Pancreas (tissue), 10 donors: ENCODE results near the gene RAB9A. TPM values are rescaled to one million over a fixed set of nuclear protein-coding genes. Genes with fewer than 3 reads are reported as not detected.
A peak's percentile ranks its signal among the peaks of the same experiment; 100 is the strongest.

ENCODE experiments used
- ATAC-seq, 4 donors: fragments of 200-7000 bp; cut with Tn5 transposase; one replicate each; pipeline versions ENCODE4 v1.8.0 to v1.9.1; 2020; ENCODE audit warnings: mild to moderate bottlenecking in 4 of 4, moderate library complexity in 4 of 4
- DNase-seq, 6 donors: peaks; one replicate each; pipeline ENCODE4 v3.0.0-alpha.2; 2020
- FAIRE-seq: peaks from 2 replicates; lab custom pipeline; 2012; peaks lifted over from hg19 to GRCh38; lab: Jason Lieb, UNC
- H3K27ac ChIP-seq, 4 donors: fragments of 200-600 bp; sonication (generic); 1 replicate in 3 of 4; 2 replicates in 1 of 4; pipeline versions ENCODE4 v1.5.0 to v1.8.0; 2020
- H3K27me3 ChIP-seq, 4 donors: fragments of 200-600 bp; one replicate each; pipeline ENCODE4 v1.8.0; 2021
- H3K36me3 ChIP-seq, 3 donors: fragments of 200-600 bp; sonication (generic) in 1 of 3; one replicate each; pipeline versions ENCODE4 v1.5.0 to v1.8.0; 2020 to 2021
- H3K4me1 ChIP-seq, 3 donors: fragments of 200-600 bp; one replicate each; pipeline ENCODE4 v1.8.0; 2021
- H3K4me3 ChIP-seq, 4 donors: fragments of 200-600 bp; sonication (generic) in 2 of 4; one replicate each; pipeline versions ENCODE4 v1.5.0 to v1.8.0; 2020 to 2021
- H3K9me3 ChIP-seq, 4 donors: fragments of 200-600 bp; one replicate each; pipeline ENCODE4 v1.8.0; 2021
- WGBS, 2 donors: extraction: QIAGEN DNeasy Blood & Tissue Kit; methylation state at CpG; one replicate each; pipeline ENCODE4 v1.1.7; 2013; 5-methylcytosine and 5-hydroxymethylcytosine counted together
- intact Hi-C, 3 donors: fragments of 100-400 bp; cut with DNase I; formaldehyde crosslinking; loops; one replicate each; pipeline versions ENCODE4 v1.11.1 to v1.14.2; 2022
- polyA plus RNA-seq, 2 donors: library from polyadenylated mRNA; stranded (reverse); fragments of 200-250 nt; gene quantifications; one replicate each; pipeline ENCODE4 v1.2.3, GENCODE V29; 2013
- total RNA-seq, 6 donors: library from RNA; stranded (reverse); fragmentation: NEBNext Ultra II Directional in 4 of 6; extraction: Animal tissue kit (Norgen Biotek cat#: 25700) in 4 of 6; gene quantifications; one replicate each; pipeline versions ENCODE4 v1.2.1 to v1.2.4, GENCODE V29; 2021 to 2023
- TF ChIP-seq, protein P1 (sequence below), 4 donors: fragments of 200-600 bp; sonication (generic) in 3 of 4; IDR thresholded peaks; one replicate each; pipeline versions ENCODE4 v1.5.0 to v1.8.0; 2021; ENCODE audit warnings: antibody characterized with exemption in 4 of 4
- donor health status: healthy with polysubstance abuse.
- donor health status: DM: no; HTN: no; CAD: no; lungs with moderate emphysema.
- donor health status: DM: no; HTN: no; CAD: no.
- donor health status: control.
- donor health status: control.
- donor health status: Bipolar disorder and iron deficiency.
- donor health status: DM: yes; HTN: yes; CAD: no.
- donor health status: DM: no; HTN: no; CAD: no.
- donor health status: DM: no; HTN: no; CAD: no.
- donor health status: DM: yes; HTN: yes; CAD: no.

RAB9A gene
- total and polyA plus RNA-seq, 8 donors: 8.7 to 22.0 (median 16.5) TPM

DNA sequence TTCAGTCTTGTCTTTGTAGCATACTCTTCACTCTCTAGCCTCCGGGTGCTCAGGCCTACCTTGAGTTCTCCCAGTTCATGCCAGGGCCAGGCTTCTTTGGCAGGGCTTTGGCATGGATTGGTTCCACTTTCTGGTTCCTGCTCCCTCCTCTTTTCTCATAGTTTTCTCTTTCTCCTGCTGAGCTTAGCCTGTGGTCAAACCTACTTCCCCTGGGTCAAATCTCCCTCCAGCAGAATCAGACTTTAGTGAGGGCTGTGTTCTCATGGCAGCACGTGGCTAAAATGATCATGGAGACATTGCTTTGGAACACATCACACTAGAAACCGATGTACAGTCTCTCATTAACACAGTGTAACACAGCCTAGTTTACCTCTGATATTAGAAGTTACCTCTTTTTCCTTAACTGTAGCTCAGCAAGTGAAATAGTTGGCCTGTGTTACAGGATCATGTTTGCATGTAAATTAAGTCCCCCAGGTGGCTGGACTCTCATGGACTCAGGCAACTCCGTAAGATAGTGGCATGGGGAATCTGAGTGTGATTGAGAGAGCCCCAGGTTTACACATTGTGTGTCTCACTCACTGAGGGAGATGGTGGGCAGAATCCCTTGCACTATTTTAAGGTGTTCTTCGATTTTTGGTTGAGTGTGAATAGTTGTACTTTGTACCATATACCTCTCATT lies 13.3 kb downstream of the RAB9A start:
- no peaks in the 10 kb centered on the region for H3K36me3 ChIP-seq
- H3K9me3 ChIP-seq: no peaks in the 10 kb centered on the region
- H3K4me1 ChIP-seq: peaks cover 0 to 29% (median 8%) of the 10 kb centered on the region in 3 donors
- TF ChIP-seq, protein P1, sequence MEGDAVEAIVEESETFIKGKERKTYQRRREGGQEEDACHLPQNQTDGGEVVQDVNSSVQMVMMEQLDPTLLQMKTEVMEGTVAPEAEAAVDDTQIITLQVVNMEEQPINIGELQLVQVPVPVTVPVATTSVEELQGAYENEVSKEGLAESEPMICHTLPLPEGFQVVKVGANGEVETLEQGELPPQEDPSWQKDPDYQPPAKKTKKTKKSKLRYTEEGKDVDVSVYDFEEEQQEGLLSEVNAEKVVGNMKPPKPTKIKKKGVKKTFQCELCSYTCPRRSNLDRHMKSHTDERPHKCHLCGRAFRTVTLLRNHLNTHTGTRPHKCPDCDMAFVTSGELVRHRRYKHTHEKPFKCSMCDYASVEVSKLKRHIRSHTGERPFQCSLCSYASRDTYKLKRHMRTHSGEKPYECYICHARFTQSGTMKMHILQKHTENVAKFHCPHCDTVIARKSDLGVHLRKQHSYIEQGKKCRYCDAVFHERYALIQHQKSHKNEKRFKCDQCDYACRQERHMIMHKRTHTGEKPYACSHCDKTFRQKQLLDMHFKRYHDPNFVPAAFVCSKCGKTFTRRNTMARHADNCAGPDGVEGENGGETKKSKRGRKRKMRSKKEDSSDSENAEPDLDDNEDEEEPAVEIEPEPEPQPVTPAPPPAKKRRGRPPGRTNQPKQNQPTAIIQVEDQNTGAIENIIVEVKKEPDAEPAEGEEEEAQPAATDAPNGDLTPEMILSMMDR (IDR thresholded peaks at IDR 0.05): no peak
- intact Hi-C loops: no loop called here
- peak overlapping the region in 2 of 4 donors; percentile 42 to 46 for H3K27ac ChIP-seq
- 26 to 53% methylated on average over 5 of the region's 5 CpGs for WGBS, 2 donors
- DNase-seq (peak in 2 of 6 donors; percentile 32 to 53), ATAC-seq (peak; percentile 66 to 85 (median 74)), FAIRE-seq (no peak)
- H3K4me3 ChIP-seq: no peak overlapping the region
- no peaks in the 10 kb centered on the region for H3K27me3 ChIP-seq

DNA sequence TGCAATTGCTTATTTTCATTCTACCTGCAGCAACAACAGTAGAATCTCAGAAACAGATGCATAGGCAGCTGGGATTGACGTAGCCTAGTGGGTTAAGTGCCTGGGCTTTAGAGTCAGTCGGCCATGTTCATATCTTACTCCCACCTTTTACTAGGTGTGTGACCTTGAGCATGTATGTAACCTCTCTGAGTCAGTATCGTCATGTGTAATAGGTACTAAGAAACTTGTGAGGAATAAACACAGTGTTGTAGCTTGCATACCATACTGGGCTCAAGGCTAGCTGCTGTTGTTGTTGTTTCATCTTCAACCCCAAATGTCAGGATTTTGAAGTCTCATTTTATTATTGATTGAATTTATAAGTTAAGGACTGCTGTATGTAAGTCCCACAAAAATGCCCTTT lies 14.2 kb downstream of the RAB9A start:
- ATAC-seq: peak; percentile 36 to 42 (median 40)
- WGBS, 2 donors: 43 to 50% methylated on average over 3 of the region's 3 CpGs
- intact Hi-C loops: no loop called here
- Histone ChIP-seq H3K9me3 (no peaks in the 10 kb centered on the region), H3K36me3 (no peaks in the 10 kb centered on the region), H3K27me3 (no peaks in the 10 kb centered on the region), H3K4me3 (no peak overlapping the region), H3K4me1 (peaks cover 0 to 26% (median 8%) of the 10 kb centered on the region in 3 donors), H3K27ac (no peak overlapping the region)
- TF ChIP-seq, protein P1 (IDR thresholded peaks at IDR 0.05): no peak
- DNase-seq: no peak
- no peak for FAIRE-seq

DNA sequence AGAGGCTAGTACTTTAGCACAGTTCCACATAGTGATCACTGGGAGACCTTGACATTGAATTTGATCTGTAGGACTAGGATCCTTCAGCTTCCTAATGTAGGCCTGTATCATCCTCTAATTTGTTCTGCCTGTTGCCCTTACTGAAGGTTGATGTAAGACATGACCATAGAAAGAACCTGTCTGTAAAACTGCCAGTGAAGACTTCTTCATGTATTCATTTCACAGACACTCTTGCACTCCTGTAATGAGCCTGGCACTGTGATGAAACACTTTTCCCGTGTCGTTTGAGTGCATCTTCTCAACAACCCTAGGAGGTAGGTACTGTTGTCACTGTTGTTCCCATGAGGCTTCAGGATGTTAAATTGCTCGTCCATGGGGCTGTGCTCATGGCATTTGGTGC lies 14.7 kb downstream of the RAB9A start:
- ATAC-seq (no peak), DNase-seq (no peak)
- WGBS, 2 donors: 46 to 71% methylated on average over 3 of the region's 3 CpGs

DNA sequence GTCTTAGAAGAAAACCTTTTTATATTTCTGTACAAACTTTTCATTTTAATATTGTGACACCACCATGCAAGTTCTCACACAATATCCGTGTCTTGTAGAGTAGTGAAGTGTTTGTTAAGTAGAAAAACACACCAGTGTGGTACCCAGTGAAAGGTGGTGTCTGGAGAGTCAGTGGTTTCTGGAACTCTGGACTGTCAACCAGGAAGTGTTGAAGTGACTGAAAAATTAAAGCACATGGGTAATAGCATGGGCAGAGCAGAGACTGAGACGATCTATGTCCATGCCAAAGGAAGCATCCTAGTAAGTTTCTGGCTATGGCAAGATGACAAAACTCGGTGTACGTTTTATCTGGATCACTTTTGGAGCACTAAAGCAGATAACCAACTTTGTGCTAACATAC lies 22.2 kb downstream of the RAB9A start:
- Histone ChIP-seq H3K9me3 (no peaks in the 10 kb centered on the region), H3K4me3 (no peak overlapping the region), H3K27ac (no peak overlapping the region), H3K36me3 (no peaks in the 10 kb centered on the region), H3K4me1 (no peaks in the 10 kb centered on the region), H3K27me3 (no peaks in the 10 kb centered on the region)
- FAIRE-seq (no peak), ATAC-seq (no peak), DNase-seq (no peak)
- 62 to 77% methylated on average over 4 of the region's 4 CpGs for WGBS, 2 donors
- intact Hi-C loops: no loop called here
- TF ChIP-seq, protein P1 (IDR thresholded peaks at IDR 0.05): no peak

More for the DNA sequence above, 14.7 kb downstream of the RAB9A start:
- H3K4me1 ChIP-seq: peaks cover 0 to 22% (median 8%) of the 10 kb centered on the region in 3 donors
- no peak overlapping the region for H3K4me3 ChIP-seq
- TF ChIP-seq, protein P1 (IDR thresholded peaks at IDR 0.05): no peak
- H3K27ac ChIP-seq: no peak overlapping the region
- intact Hi-C loops: no loop called here
- no peaks in the 10 kb centered on the region for H3K36me3 ChIP-seq
- H3K27me3 ChIP-seq: no peaks in the 10 kb centered on the region
- H3K9me3 ChIP-seq: no peaks in the 10 kb centered on the region
- FAIRE-seq: no peak

DNA sequence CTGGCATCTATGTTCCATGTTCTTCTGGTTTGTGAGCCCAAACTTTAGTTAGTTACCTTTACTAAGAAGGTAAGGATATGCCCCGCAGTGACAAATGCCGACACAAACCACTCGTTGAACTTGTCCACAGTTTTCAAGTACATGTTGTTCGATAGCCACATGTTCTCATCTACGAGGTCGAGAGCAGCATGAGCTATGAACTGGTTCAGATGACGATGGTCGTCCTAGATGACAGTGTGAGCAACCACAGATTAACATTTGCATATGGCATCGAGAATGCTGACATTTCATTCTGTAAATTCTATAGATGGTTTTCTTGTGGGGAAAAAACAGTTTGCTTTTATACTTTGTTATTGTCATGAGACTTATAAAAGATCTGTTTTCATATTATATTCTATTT lies 27.5 kb downstream of the RAB9A start:
- Histone ChIP-seq H3K4me3 (no peak overlapping the region), H3K27me3 (no peaks in the 10 kb centered on the region), H3K36me3 (peaks cover 0 to 11% (median 0%) of the 10 kb centered on the region in 3 donors), H3K4me1 (peaks cover 0 to 5% (median 4%) of the 10 kb centered on the region in 3 donors), H3K27ac (no peak overlapping the region), H3K9me3 (no peaks in the 10 kb centered on the region)
- intact Hi-C loops: no loop called here
- WGBS, 2 donors: 91 to 95% methylated on average over 9 of the region's 9 CpGs
- ATAC-seq: no peak
- DNase-seq: no peak
- no peak for FAIRE-seq
- TF ChIP-seq, protein P1 (IDR thresholded peaks at IDR 0.05): no peak
